Stomach (tissue), 4 donors: ENCODE data around the gene PTBP3.

Experiments used
- CTCF ChIP-seq, 7 experiments: fragments of 450-650 bp in 4 of 7; fragments of 200-600 bp in 3 of 7; sonication (generic) in 3 of 7; IDR thresholded peaks; one replicate each; pipeline ENCODE4 v1.5.1; 2016 to 2019; ENCODE audit warnings: antibody characterized with exemption in 7 of 7, control low read depth in 2 of 7, mild to moderate bottlenecking in 1 of 7
- EP300 ChIP-seq: sonication (generic); formaldehyde crosslinking; IDR thresholded peaks from one replicate; pipeline ENCODE4 v1.6.1; 2017; ENCODE audit warnings: antibody characterized with exemption
- POLR2AphosphoS5 ChIP-seq, 3 donors: sonication (generic); formaldehyde crosslinking; IDR thresholded peaks; one replicate each; pipeline ENCODE4 v1.6.1; 2016; ENCODE audit warnings: antibody characterized with exemption in 3 of 3

GRCh38 chr9:112184221-112184620, 149.2 kb downstream of the PTBP3 start:
- no peak for TF ChIP-seq CTCF (IDR thresholded peaks at IDR 0.05)
- no peak for TF ChIP-seq EP300
- TF ChIP-seq POLR2AphosphoS5 (IDR thresholded peaks at IDR 0.05), result no peak
